Neural cell (in vitro differentiated cells): ENCODE data around the gene CAPN10.

Source experiments
- POLR2AphosphoS5 ChIP-seq: IDR thresholded peaks from 2 replicates; pipeline ENCODE4 v1.6.1; 2012
- TF ChIP-seq, protein P1 (sequence below): fragments of 450-650 bp; IDR thresholded peaks from 2 replicates; pipeline ENCODE4 v1.5.1; 2014; ENCODE audit warnings: antibody characterized with exemption, mild to moderate bottlenecking, moderate library complexity; ENCODE audit not compliant: poor library complexity, severe bottlenecking

DNA sequence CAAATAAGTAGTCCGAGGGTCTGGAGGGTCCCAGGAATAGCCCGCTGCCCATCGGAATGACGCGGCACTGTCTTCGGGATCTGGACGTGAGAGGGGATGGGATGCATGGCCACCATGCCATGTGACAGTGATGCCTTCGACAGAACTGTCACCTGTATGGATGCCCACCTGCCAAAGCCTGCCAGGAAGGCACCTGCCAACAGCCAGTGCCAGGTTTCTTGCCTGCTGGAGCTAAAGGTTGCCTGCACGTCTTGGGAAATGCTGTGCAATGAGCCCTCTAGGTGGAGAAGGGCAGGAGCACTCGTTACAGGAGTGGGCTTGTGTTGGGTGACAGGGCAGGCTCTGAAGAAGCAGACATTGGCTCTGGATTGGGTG, 59.3 kb downstream of the CAPN10 start:
- TF ChIP-seq, protein P1, sequence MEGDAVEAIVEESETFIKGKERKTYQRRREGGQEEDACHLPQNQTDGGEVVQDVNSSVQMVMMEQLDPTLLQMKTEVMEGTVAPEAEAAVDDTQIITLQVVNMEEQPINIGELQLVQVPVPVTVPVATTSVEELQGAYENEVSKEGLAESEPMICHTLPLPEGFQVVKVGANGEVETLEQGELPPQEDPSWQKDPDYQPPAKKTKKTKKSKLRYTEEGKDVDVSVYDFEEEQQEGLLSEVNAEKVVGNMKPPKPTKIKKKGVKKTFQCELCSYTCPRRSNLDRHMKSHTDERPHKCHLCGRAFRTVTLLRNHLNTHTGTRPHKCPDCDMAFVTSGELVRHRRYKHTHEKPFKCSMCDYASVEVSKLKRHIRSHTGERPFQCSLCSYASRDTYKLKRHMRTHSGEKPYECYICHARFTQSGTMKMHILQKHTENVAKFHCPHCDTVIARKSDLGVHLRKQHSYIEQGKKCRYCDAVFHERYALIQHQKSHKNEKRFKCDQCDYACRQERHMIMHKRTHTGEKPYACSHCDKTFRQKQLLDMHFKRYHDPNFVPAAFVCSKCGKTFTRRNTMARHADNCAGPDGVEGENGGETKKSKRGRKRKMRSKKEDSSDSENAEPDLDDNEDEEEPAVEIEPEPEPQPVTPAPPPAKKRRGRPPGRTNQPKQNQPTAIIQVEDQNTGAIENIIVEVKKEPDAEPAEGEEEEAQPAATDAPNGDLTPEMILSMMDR: no peak
- no peak for TF ChIP-seq POLR2AphosphoS5
